HG02610 (cell line): Measurements from ENCODE around the gene VSTM2L.
A peak's percentile ranks its signal among the peaks of the same experiment; 100 is the strongest.

Source experiments
- ATAC-seq: cut with Tn5 transposase; IDR thresholded peaks from one replicate; pipeline ENCODE4 v1.9.1; 2021; ENCODE audit warnings: mild to moderate bottlenecking, moderate library complexity; ENCODE audit not compliant: unreplicated experiment

The VSTM2L gene

DNA sequence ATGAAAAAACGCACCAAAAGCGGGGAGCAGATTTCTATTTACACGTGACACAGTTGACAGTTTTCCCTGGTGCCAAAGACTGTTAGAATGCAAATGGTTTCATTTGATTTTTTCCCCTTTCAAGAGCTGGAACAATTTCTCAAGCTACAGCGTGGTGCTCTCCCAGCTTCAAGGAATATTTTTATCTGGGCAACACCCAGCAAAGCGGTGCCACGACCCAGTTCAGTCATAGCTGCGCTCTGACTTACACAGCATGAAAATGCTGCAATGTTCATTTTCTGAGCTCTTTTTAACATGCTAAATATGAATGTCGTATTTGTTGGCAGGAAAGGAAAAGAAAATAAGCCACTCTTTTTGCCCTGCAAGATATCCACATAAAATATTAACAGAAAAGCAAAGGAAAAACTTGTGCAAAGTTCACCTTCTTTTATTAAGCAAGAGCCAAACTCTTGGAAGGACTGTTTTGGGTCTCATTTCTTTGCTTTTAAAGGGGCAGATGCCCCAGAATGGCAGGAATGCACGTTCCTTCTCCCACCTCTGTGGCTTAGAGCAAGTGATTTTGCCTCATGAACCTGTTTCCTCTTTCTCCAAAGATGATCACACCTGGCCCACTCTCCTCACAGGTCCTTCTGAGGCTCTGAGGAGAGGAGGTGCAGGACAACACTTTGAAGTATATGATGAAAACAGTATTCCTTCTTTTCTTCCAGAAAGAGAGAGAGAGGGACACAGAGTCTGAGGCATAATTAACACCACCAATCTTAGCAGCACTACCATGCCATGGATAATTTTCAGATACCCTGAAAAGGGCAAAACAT, 83.3 kb downstream of the VSTM2L start:
- ATAC-seq: no peak

DNA sequence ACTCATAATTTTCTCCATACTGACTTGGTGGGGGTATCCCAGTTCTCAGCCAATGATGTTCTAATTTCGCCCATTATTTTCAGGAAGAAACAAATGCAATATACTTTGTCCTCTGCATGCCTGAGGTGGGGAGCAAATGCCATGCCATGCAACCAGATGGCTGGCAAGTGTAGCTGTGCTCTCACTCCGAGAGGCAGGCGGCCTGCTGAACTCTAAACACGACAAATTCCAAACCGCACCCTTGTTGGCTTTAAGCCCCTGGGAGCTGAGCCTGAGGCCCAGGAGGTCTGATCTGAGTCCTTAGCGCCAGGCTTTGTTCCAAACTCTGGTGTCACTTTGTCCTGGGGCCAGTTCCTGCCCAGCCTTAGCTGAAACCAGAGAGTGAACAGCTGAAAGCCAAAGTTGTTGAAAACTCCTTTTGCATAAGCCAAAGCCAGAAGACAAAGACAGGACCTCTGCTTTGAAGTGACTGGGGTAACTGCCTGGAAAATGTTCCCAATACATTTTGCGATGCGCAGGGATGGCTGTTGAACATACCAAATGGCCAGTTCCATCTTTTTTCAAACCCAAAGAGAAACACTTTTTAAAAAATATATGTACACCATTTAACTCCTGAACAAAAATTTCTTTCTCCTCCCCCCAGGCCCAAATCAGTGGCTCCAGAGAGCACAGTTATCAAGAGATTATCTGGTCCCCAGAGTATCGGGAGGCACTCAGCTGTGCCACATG, 84.1 kb downstream of the VSTM2L start:
- no peak for ATAC-seq

DNA sequence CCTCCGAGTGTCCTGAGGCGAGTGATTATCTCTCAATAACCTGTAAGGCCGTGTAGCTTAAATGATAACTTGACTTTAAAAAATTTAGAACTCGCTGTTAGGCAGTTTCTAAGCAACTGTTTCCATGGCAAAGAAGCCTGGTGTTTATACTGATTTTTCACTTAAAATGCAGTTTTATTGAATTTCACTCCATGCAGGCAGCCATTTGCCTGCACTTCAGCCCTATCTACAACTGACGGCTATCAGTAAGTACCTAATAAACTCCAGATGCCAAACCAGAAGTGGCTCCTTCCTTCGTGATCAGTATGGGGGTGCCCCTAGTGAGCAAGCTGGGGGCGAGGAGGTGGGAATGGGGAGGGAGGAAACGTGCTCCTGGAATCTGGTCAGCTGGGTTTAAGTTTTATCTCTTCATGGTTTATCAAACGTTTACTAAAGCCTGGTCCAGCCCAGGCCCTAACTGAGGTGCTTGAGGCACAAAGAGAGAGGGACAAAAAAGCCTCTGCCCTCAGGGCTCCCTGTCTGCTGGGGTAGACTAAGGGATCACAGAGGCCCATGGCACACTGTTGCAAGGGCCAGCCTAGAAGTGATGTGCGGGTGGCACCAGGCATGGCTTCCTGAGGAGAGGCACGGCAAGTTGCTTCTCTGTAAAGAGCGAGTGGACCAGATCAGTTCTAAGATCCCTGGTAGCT, 84.8 kb downstream of the VSTM2L start:
- no peak for ATAC-seq

DNA sequence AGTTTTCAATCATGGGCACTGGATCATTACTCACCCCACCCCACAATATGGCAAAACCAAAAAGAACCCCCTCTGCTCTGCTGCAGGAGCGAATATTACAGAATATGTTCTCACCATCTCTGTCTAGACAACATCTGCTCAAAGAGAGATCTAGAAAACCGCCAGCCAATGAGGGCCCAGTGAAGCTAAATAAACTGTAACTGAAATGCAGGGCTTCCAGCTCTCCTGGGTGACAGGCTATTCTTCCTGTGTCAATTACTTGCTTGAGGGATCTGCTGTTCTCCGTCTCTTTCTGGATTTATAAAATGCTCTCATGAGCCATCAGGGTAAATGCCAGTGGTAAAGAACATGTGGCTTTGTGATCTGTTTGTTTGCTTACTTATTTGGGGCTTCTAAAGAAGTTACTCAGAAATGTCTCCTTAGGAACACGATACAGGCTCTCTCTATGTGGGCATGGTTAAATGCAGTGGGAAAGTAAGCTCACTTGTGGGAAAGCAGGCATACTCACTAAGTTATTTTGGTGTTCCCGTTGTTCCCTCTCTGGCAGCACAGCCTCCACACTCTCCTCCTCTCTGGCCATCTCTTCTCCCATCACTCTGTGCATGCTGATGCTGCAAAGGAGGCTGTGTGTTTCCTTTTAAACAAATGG, 85.5 kb downstream of the VSTM2L start:
- ATAC-seq: no peak

DNA sequence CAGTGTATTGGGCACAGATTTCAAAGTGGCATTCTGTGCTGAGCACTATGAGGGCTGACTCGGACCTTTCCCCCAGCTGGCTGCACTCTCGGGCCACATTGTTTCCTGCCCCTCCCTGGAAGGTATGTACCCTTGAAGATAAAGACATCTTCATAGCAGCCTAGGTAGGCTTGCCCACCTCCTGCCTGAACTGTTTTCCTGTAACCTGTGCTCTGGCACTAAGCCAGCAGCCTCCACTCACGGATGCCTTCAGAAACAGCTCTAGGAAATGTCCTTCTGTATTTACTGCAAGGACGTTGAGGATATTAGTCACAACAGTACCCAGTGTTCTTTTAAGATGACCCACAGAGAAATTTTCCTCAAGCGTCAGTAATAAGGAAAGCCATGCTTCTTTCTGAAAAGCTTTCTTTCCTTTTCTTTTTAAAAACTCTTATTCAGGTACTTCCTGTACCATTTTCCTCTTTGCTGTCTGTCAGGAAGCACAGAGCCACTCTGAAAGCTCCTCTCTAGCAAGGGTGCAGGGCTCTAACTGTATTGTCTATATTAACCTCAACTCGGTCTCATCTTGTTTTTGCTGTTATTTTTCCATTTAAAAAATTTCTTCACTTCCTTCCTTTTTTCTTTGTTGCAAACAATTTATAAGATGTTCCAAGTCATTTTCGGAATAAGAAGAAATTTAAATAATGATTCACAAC, 86.8 kb downstream of the VSTM2L start:
- no peak for ATAC-seq

DNA sequence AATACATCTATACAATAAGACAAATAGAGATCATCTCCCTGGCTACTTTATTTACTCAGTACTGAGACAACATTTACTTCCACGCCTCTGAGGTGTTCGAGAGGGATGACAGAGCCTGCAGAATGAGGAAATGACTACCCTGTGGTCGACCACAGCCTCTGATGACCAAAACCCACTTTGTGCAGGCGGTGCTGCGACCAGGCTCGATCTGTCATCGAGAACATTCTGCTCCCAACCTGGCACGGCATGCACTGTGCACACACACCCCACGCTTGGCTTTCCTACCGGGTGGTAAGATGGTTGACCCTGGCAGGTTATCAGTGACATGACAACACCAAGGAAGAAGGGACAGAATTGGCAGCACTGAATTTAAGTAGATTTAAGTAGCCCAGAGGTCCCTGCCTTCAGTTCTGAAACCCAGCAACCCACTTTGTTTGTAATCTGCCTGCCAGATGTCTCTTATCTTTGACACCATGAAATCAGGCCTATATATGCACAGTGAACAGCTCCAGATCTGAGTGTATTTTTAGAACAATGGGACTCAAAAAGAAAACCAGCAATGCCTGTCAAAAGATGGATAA, 87.7 kb downstream of the VSTM2L start:
- ATAC-seq: peak; percentile 91

DNA sequence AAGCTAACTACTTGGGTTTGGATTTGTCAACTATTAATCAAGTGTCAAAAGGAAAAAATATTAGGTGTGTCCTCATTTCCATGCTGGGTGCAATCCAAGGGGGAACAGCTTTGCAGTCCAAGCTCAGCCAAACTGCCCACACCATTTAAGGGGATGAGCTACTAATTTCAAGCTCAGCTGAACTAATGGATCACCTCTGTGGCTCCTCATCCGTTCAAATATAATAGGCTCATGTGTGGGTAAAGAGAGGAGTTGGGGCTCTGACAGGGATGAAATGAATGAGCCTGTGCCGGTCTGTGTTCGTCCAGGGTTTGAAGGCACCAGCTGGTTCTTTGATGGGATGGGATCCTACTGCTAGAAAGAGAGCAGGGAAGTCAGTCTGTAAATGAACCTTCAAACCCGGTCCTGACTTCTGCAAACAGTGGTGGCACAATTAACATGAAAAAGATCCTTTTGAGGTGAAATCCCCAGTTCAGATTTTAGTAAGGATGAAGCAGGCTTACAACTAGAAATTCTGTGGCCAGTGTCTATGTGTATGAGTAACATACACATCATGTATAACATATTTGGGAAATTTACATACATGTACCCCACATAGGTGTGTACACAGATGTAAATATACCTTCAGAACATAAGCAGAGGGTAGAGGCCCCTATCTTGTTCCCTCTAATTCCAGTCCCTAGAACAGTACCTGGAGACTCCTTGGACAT, 88.4 kb downstream of the VSTM2L start:
- ATAC-seq: no peak

DNA sequence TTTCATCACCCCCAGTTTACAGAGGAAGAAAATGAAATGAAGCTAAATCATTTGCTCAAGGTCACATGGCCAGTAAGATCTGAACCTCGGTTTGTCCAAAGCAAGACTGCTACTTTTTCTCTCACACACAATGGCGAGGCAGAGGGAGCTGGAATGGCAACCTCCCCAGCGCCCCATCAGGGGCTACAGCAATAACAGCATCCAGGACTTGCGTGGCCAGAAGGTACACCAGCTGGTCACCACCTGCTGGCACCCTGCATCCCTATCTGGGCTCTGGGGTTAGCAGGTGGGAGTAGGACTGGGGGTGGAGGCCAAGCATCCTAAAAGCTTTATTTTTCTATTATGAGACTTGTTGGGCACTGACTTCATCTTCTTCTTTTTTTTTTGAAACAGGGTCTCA, 89.0 kb downstream of the VSTM2L start:
- ATAC-seq: no peak

DNA sequence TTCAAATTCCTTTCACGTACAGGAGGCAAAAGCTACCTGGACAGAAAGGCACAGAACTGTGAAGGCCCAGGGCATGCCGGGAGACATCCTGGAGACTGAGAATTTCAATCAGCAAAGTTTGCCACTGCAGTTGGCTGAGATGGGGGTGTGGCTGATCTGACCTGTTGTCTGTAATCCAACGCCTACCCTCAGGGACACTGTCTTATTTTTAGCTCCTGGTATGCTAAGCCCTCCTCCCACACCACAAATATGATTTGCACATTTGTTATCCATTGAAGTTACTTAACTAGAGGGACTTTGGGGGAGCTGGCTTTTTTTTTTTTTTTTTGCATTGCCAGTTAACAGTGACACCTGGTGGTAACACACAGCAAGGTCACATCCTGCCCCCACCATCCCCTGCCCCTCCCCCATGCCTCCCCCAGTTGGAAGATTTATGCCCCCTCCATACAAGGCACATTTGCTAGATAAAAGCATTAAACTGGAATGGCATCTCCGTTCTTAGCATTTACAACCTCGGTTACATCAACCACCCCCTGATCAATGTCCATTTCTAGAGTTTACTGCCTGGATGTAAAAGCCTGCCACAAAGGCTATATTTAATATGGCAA, 90.0 kb downstream of the VSTM2L start:
- no peak for ATAC-seq

DNA sequence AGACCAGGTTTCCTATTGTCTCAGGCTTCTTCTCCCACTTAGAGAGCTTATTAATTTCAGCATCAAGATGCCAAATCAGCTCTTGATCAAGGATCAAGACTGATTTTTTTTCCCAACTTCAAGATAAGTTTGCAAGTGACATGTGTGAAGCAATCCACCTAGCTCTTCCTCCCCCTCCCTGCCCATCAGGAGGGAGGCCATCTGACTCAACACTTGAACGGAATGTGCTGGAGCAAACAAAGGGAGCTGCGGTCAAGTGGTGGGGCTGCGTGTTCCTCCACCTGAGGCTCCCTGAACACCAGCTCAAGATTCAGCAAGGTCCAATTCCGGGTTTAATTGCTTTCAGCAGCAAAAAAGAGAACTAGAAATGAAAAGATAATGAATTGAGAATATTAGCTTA, 91.6 kb downstream of the VSTM2L start:
- ATAC-seq: no peak
